SK-N-SH (cell line): ENCODE results near the gene RNF11. TPM values are rescaled to one million over a fixed set of nuclear protein-coding genes. Genes with fewer than 3 reads are reported as not detected.

Source experiments
- CTCF ChIA-PET: fragments of 300-600, 350-600 bp; formaldehyde crosslinking; extraction: SDS; loops from one replicate; lab custom pipeline; 2021; lab: Yijun Ruan, JAX
- POLR2A ChIA-PET: fragments of 350-600 bp; sonication (Branson Sonifier 250); formaldehyde crosslinking; extraction: SDS; loops from one replicate; lab custom pipeline; 2020; ENCODE audit warnings: antibody characterized with exemption, inconsistent platforms; lab: Yijun Ruan, JAX
- DNase-seq: peaks from one replicate; pipeline ENCODE4 v3.0.0; 2012
- H2AFZ ChIP-seq: fragments of 200-600 bp; sonication (generic); 2 replicates; pipeline ENCODE4 v1.8.1; 2016; ENCODE audit warnings: antibody characterized with exemption, mild to moderate bottlenecking, low read depth
- H3F3A ChIP-seq: fragments of 200-600 bp; sonication (generic); replicated peaks from 2 replicates; pipeline ENCODE3; 2016; ENCODE audit warnings: antibody characterized with exemption, mild to moderate bottlenecking; ENCODE audit not compliant: insufficient read depth
- H3K27ac ChIP-seq, 2 experiments: fragments of 200-500 bp in 1 of 2; fragments of 200-600 bp in 1 of 2; sonication (Bioruptor generic) in 1 of 2; sonication (generic), shearing (Covaris generic) in 1 of 2; 2 replicates each; pipeline versions ENCODE4 v1.5.1 to v1.6.1; 2014 to 2016; ENCODE audit warnings: low read depth in 2 of 2, inconsistent platforms in 1 of 2, low read length in 1 of 2, mild to moderate bottlenecking in 1 of 2, mixed read lengths in 1 of 2
- H3K27me3 ChIP-seq: fragments of 200-600 bp; sonication (generic), shearing (Covaris generic); 2 replicates; pipeline ENCODE4 v1.6.1; 2016; ENCODE audit warnings: mixed run types; ENCODE audit not compliant: insufficient read depth
- H3K36me3 ChIP-seq, 2 experiments: fragments of 200-500 bp in 1 of 2; fragments of 200-600 bp in 1 of 2; sonication (Bioruptor generic) in 1 of 2; sonication (generic) in 1 of 2; replicated peaks in 1 of 2; 2 replicates each; pipeline versions ENCODE3 to v1.5.1; 2014 to 2016; ENCODE audit warnings: low read length in 1 of 2, mild to moderate bottlenecking in 1 of 2; ENCODE audit not compliant: insufficient read depth in 2 of 2, control insufficient read depth in 1 of 2
- H3K4me1 ChIP-seq, 2 experiments: fragments of 200-500 bp in 1 of 2; fragments of 200-600 bp in 1 of 2; sonication (Bioruptor generic) in 1 of 2; sonication (generic), shearing (Covaris generic) in 1 of 2; 2 replicates each; pipeline versions ENCODE4 v1.5.1 to v1.6.1; 2014 to 2016; ENCODE audit warnings: low read depth in 1 of 2, low read length in 1 of 2, mixed run types in 1 of 2; ENCODE audit not compliant: insufficient read depth in 2 of 2, control insufficient read depth in 1 of 2
- H3K4me2 ChIP-seq: fragments of 200-600 bp; sonication (generic), shearing (Covaris generic); 2 replicates; pipeline ENCODE4 v1.6.1; 2017; ENCODE audit warnings: mixed run types
- H3K4me3 ChIP-seq, 2 experiments: fragments of 200-500 bp in 1 of 2; fragments of 200-600 bp in 1 of 2; sonication (Bioruptor generic) in 1 of 2; sonication (generic), shearing (Covaris generic) in 1 of 2; 2 replicates each; pipeline versions ENCODE4 v1.5.1 to v1.8.1; 2014 to 2016; ENCODE audit warnings: low read depth in 2 of 2, inconsistent platforms in 1 of 2, low read length in 1 of 2, mild to moderate bottlenecking in 1 of 2, mixed read lengths in 1 of 2, moderate library complexity in 1 of 2
- H3K79me2 ChIP-seq: fragments of 200-600 bp; sonication (generic); 2 replicates; pipeline ENCODE4 v1.8.1; 2017; ENCODE audit warnings: mild to moderate bottlenecking; ENCODE audit not compliant: insufficient read depth
- H3K9ac ChIP-seq: fragments of 200-600 bp; sonication (generic); 2 replicates; pipeline ENCODE4 v1.6.1; 2017; ENCODE audit warnings: mixed run types
- H3K9me2 ChIP-seq: fragments of 200-600 bp; sonication (generic); 2 replicates; pipeline ENCODE4 v1.6.1; 2017; ENCODE audit warnings: mixed run types
- H3K9me3 ChIP-seq: fragments of 200-600 bp; sonication (generic); 2 replicates; pipeline ENCODE4 v1.6.1; 2017; ENCODE audit warnings: mixed run types, mild to moderate bottlenecking, moderate library complexity
- H4K20me1 ChIP-seq: fragments of 200-600 bp; sonication (generic); 2 replicates; pipeline ENCODE4 v1.6.1; 2017; ENCODE audit warnings: mild to moderate bottlenecking, mixed run types; ENCODE audit not compliant: insufficient read depth
- CHD2 ChIP-seq: fragments of 150-350 bp; IDR thresholded peaks from 2 replicates; pipeline ENCODE4 v1.6.1; 2018; ENCODE audit warnings: low read length; ENCODE audit not compliant: partially characterized antibody
- EP300 ChIP-seq, 2 experiments: IDR thresholded peaks; 2 replicates each; pipeline versions ENCODE4 v1.4.0 to v1.6.1; 2012; ENCODE audit warnings: borderline replicate concordance in 1 of 2, low read depth in 1 of 2, low read length in 1 of 2
- FOSL2 ChIP-seq: IDR thresholded peaks from 2 replicates; pipeline ENCODE4 v1.4.0; 2012; ENCODE audit warnings: low read depth, mild to moderate bottlenecking, moderate library complexity, borderline replicate concordance
- FOXJ3 ChIP-seq: sonication (generic); formaldehyde crosslinking; IDR thresholded peaks from 2 replicates; pipeline ENCODE4 v1.5.1; 2020; ENCODE audit warnings: mild to moderate bottlenecking, missing genetic modification reagents
- FOXM1 ChIP-seq: IDR thresholded peaks from 2 replicates; pipeline ENCODE4 v1.4.0; 2012; ENCODE audit warnings: low read depth, mild to moderate bottlenecking
- GABPA ChIP-seq: IDR thresholded peaks from 2 replicates; pipeline ENCODE4 v1.4.0; 2012; ENCODE audit warnings: low read depth, mild to moderate bottlenecking
- GATA2 ChIP-seq: sonication (generic); formaldehyde crosslinking; IDR thresholded peaks from 2 replicates; pipeline ENCODE4 v1.5.0; 2020; ENCODE audit warnings: mild to moderate bottlenecking, missing genetic modification reagents
- JUND ChIP-seq: IDR thresholded peaks from 2 replicates; pipeline ENCODE4 v1.4.0; 2012
- MEF2A ChIP-seq: IDR thresholded peaks from 2 replicates; pipeline ENCODE4 v1.4.0; 2012; ENCODE audit warnings: low read depth, borderline replicate concordance
- NFIC ChIP-seq: IDR thresholded peaks from 2 replicates; pipeline ENCODE4 v1.4.0; 2012; ENCODE audit warnings: borderline replicate concordance
- RAD21 ChIP-seq: IDR thresholded peaks from 2 replicates; pipeline ENCODE4 v1.6.1; 2012; ENCODE audit warnings: mild to moderate bottlenecking, low read length
- RCOR1 ChIP-seq: fragments of 150-350 bp; IDR thresholded peaks from 2 replicates; pipeline ENCODE4 v1.6.1; 2017; ENCODE audit warnings: antibody characterized with exemption, low read length
- RXRA ChIP-seq: IDR thresholded peaks from 2 replicates; pipeline ENCODE4 v1.4.0; 2012; ENCODE audit warnings: low read depth, mild to moderate bottlenecking, borderline replicate concordance
- SIN3A ChIP-seq: IDR thresholded peaks from 2 replicates; pipeline ENCODE4 v1.6.1; 2012; ENCODE audit warnings: low read depth, mild to moderate bottlenecking, low read length, moderate library complexity, borderline replicate concordance
- TAF1 ChIP-seq: IDR thresholded peaks from 2 replicates; pipeline ENCODE4 v1.6.1; 2012; ENCODE audit warnings: low read depth, mild to moderate bottlenecking, low read length, moderate library complexity, borderline replicate concordance
- TCF12 ChIP-seq: IDR thresholded peaks from 2 replicates; pipeline ENCODE4 v1.4.0; 2012
- WGBS: methylation state at CpG from one replicate; pipeline ENCODE4 v1.1.6; 2017; ENCODE audit warnings: low lambda C conversion rate; 5-methylcytosine and 5-hydroxymethylcytosine counted together
- polyA plus RNA-seq, 3 experiments: library from polyadenylated mRNA; depleted of rRNA; stranded (reverse); fragments of >200 nt; gene quantifications; 2 replicates each; pipeline ENCODE4 v1.2.3, GENCODE V29; 2012
- TF ChIP-seq, protein P1 (sequence below): IDR thresholded peaks from 2 replicates; pipeline ENCODE4; 2012
- TF ChIP-seq, protein P2 (sequence below): fragments of 200-600 bp; sonication (generic); IDR thresholded peaks from 2 replicates; pipeline ENCODE4 v1.6.1; 2017; ENCODE audit warnings: antibody characterized with exemption, mild to moderate bottlenecking, moderate library complexity
- TF ChIP-seq, protein P3 (sequence below): IDR thresholded peaks from 2 replicates; pipeline ENCODE4 v1.4.0; 2012; ENCODE audit warnings: low read depth

The RNF11 gene
- polyA plus RNA-seq, 1 of the 3 experiments (the other 2 are of a cell fraction) = 62.5 TPM

GRCh38 chr1:51284487-51284954, 48.4 kb downstream of the RNF11 start:
- DNase-seq = peak; percentile 71
- CTCF ChIA-PET = no interaction called here
- no peaks in the 10 kb centered on the region for H3K9me2 ChIP-seq
- H3K27me3 ChIP-seq = no peaks in the 10 kb centered on the region
- H3K27ac ChIP-seq = no peak overlapping the region
- H3K36me3 ChIP-seq = no peaks in the 10 kb centered on the region
- no peak overlapping the region for H3K4me2 ChIP-seq
- POLR2A ChIA-PET = no interaction called here
- H2AFZ ChIP-seq = no peak overlapping the region
- no peak overlapping the region for H3K9ac ChIP-seq
- no peaks in the 10 kb centered on the region for H3F3A ChIP-seq
- H3K4me1 ChIP-seq = peaks cover 8 to 16% of the 10 kb centered on the region in 2 experiments; a peak in 3 of 4 replicates
- H3K4me3 ChIP-seq = no peak overlapping the region
- TF ChIP-seq FOXJ3 = peak; percentile 16; the same call in 1 of the 2 replicates
- TF ChIP-seq TAF1 = no peak
- TF ChIP-seq FOXM1 = no peak
- peak in 1 of 2 experiments; percentile 69; a peak in 1 of 4 replicates for TF ChIP-seq EP300 (IDR thresholded peaks at IDR 0.05; ENCODE audit: borderline replicate concordance in 1 of 2, low read depth in 1 of 2, low read length in 1 of 2)
- peak; percentile 25; the same call in 1 of the 2 replicates for TF ChIP-seq TCF12
- TF ChIP-seq RCOR1 = peak; percentile 59; the same call in 1 of the 2 replicates
- TF ChIP-seq CHD2 = no peak
- TF ChIP-seq GATA2 (CRISPR knock-in tag) = peak; percentile 90
- peak; percentile 17; the same call in 1 of the 2 replicates for TF ChIP-seq RAD21
- no peak for TF ChIP-seq MEF2A
- TF ChIP-seq NFIC = peak; percentile 83
- TF ChIP-seq, protein P1, sequence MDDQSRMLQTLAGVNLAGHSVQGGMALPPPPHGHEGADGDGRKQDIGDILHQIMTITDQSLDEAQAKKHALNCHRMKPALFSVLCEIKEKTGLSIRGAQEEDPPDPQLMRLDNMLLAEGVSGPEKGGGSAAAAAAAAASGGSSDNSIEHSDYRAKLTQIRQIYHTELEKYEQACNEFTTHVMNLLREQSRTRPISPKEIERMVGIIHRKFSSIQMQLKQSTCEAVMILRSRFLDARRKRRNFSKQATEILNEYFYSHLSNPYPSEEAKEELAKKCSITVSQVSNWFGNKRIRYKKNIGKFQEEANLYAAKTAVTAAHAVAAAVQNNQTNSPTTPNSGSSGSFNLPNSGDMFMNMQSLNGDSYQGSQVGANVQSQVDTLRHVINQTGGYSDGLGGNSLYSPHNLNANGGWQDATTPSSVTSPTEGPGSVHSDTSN = peak; percentile 44; the same call in 1 of the 2 replicates
- TF ChIP-seq, protein P2, sequence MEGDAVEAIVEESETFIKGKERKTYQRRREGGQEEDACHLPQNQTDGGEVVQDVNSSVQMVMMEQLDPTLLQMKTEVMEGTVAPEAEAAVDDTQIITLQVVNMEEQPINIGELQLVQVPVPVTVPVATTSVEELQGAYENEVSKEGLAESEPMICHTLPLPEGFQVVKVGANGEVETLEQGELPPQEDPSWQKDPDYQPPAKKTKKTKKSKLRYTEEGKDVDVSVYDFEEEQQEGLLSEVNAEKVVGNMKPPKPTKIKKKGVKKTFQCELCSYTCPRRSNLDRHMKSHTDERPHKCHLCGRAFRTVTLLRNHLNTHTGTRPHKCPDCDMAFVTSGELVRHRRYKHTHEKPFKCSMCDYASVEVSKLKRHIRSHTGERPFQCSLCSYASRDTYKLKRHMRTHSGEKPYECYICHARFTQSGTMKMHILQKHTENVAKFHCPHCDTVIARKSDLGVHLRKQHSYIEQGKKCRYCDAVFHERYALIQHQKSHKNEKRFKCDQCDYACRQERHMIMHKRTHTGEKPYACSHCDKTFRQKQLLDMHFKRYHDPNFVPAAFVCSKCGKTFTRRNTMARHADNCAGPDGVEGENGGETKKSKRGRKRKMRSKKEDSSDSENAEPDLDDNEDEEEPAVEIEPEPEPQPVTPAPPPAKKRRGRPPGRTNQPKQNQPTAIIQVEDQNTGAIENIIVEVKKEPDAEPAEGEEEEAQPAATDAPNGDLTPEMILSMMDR = no peak
- H4K20me1 ChIP-seq = no peaks in the 10 kb centered on the region
- H3K9me3 ChIP-seq = no peaks in the 10 kb centered on the region
- H3K79me2 ChIP-seq = no peaks in the 10 kb centered on the region

- no peak for DNase-seq
- Histone ChIP-seq H3K4me3 (no peak overlapping the region), H3K9ac (no peak overlapping the region), H4K20me1 (no peaks in the 10 kb centered on the region), H3K4me2 (no peak overlapping the region), H3F3A (no peaks in the 10 kb centered on the region), H3K36me3 (no peaks in the 10 kb centered on the region), H3K9me3 (no peaks in the 10 kb centered on the region), H3K27me3 (no peaks in the 10 kb centered on the region), H3K27ac (no peak overlapping the region), H3K79me2 (no peaks in the 10 kb centered on the region), H2AFZ (no peak overlapping the region), H3K4me1 (peaks cover 8 to 16% of the 10 kb centered on the region in 2 experiments; a peak in 3 of 4 replicates), H3K9me2 (no peaks in the 10 kb centered on the region)
- ChIA-PET CTCF (no interaction called here), POLR2A (no interaction called here)
- WGBS = 89% methylated on average over 1 of the region's 1 CpG
- TF ChIP-seq, protein P3, sequence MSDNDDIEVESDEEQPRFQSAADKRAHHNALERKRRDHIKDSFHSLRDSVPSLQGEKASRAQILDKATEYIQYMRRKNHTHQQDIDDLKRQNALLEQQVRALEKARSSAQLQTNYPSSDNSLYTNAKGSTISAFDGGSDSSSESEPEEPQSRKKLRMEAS = no peak
- TF ChIP-seq MEF2A = no peak
- no peak for TF ChIP-seq GATA2 (CRISPR knock-in tag)
- no peak for TF ChIP-seq GABPA
- no peak for TF ChIP-seq FOSL2
- TF ChIP-seq RXRA = no peak
- TF ChIP-seq SIN3A = no peak
- TF ChIP-seq TAF1 = no peak
- TF ChIP-seq JUND = no peak
Observed at GRCh38 chr1:51285055-51285454, 49.0 kb downstream of the RNF11 start.
